Smooth muscle cell (in vitro differentiated cells): ENCODE measurements around the gene MAPRE2. TPM values are rescaled to one million over a fixed set of nuclear protein-coding genes. Genes with fewer than 3 reads are reported as not detected.
A peak's percentile ranks its signal among the peaks of the same experiment; 100 is the strongest.

ENCODE experiments used
- DNase-seq: peaks from one replicate; lab custom pipeline; 2025; ENCODE audit not compliant: unreplicated experiment; lab: John Stamatoyannopoulos, UW
- H2AFZ ChIP-seq: fragments of 200-600 bp; sonication (generic); 2 replicates; pipeline ENCODE4 v1.6.0; 2016; ENCODE audit warnings: antibody characterized with exemption, low read depth, mild to moderate bottlenecking
- H3F3A ChIP-seq: fragments of 200-600 bp; sonication (generic); 2 replicates; pipeline ENCODE4 v1.6.0; 2017; ENCODE audit warnings: antibody characterized with exemption, low read depth
- H3K27ac ChIP-seq: fragments of 200-600 bp; sonication (generic); 2 replicates; pipeline ENCODE4 v1.5.1; 2016; ENCODE audit warnings: low read depth, mild to moderate bottlenecking
- H3K27me3 ChIP-seq: fragments of 200-600 bp; sonication (generic); 2 replicates; pipeline ENCODE4 v1.6.1; 2016; ENCODE audit warnings: low read depth, mild to moderate bottlenecking
- H3K36me3 ChIP-seq: fragments of 200-600 bp; sonication (generic); 2 replicates; pipeline ENCODE4 v1.5.1; 2016; ENCODE audit warnings: low read depth
- H3K4me1 ChIP-seq: fragments of 200-600 bp; sonication (generic); 2 replicates; pipeline ENCODE4 v1.5.1; 2016; ENCODE audit warnings: low read depth
- H3K4me2 ChIP-seq: fragments of 200-600 bp; sonication (generic); 2 replicates; pipeline ENCODE4 v1.6.0; 2016; ENCODE audit warnings: mild to moderate bottlenecking
- H3K4me3 ChIP-seq: fragments of 200-600 bp; sonication (generic); 2 replicates; pipeline ENCODE4 v1.5.1; 2016; ENCODE audit warnings: mild to moderate bottlenecking
- H3K79me2 ChIP-seq: fragments of 200-600 bp; sonication (generic); 2 replicates; pipeline ENCODE4 v1.6.0; 2016; ENCODE audit warnings: low read depth, mild to moderate bottlenecking
- H3K9ac ChIP-seq: fragments of 200-600 bp; sonication (generic); 2 replicates; pipeline ENCODE4 v1.6.0; 2016; ENCODE audit warnings: low read depth
- H3K9me3 ChIP-seq: fragments of 200-600 bp; sonication (generic); replicated peaks from 2 replicates; pipeline ENCODE4 v1.5.1; 2016; ENCODE audit warnings: low read depth
- H4K20me1 ChIP-seq: fragments of 200-600 bp; sonication (generic); 2 replicates; pipeline ENCODE4 v1.6.0; 2016; ENCODE audit warnings: low read depth
- WGBS: methylation state at CpG from one replicate; pipeline ENCODE4 v1.1.7; 2016; ENCODE audit warnings: low lambda C conversion rate; 5-methylcytosine and 5-hydroxymethylcytosine counted together
- polyA plus RNA-seq: library from polyadenylated mRNA; unstranded; fragments of >200 nt; fragmentation: Nextera tagmentation; extraction: Ambion mirVana; gene quantifications from 2 replicates; pipeline ENCODE4 v1.2.1, GENCODE V29; 2016
- total RNA-seq: library from RNA; depleted of rRNA; stranded (reverse); fragments of >200 nt; gene quantifications from 2 replicates; pipeline ENCODE4 v1.2.3, GENCODE V29; 2014
- TF ChIP-seq, protein P1 (sequence below): fragments of 200-600 bp; sonication (generic); IDR thresholded peaks from 2 replicates; pipeline ENCODE4 v1.5.1; 2017; ENCODE audit warnings: borderline replicate concordance, mild to moderate bottlenecking, antibody characterized with exemption; ENCODE audit not compliant: insufficient read depth, poor library complexity, severe bottlenecking

Gene MAPRE2
- total RNA-seq (21.8 and 24.9 TPM in 2 replicates), polyA plus RNA-seq (10.5 and 11.2 TPM in 2 replicates)

DNA sequence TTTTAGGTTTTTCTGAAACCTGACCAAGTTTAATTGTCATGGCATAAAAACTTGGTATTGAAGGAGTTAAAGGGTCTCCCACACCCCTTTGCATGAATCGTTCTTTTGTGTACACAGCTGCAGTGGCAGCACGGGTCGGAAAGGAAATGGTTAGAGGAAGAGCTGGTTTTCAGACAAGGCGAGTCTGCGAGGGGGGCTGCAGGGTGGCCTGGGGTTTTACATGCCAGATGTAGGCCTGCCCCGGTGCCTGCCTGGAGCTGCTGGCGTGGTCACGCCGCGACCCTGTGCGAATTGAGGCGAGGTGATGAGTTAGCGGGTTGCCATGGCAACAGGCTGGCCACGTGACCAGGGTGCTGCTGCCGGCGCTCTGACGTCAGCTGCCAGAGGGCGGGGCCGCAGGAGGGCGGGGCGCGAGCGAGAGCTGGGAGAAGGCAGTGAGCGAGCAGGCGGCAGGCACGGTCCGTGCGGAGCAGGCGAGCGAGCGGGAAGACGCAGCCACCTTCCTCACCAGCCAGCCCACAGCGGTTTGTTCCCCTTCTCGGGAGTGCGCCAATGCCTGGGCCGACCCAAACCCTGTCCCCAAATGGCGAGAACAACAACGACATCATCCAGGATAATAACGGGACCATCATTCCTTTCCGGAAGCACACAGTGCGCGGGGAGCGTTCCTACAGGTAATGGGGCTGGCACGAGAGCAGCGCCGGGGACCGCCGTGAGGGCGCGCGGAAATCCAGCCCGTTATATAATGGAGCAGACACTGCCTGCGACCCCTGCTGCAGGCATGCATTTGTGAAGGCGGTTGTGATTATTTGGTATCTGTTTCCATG, at the start of gene MAPRE2:
Gene MAPRE2 (plus strand): TSS at position 426 of the 827 bp plus-strand sequence. CDS start 127 bp downstream, at position 553.
- peak; percentile 91 for DNase-seq
- H3K9me3 ChIP-seq = no peaks in the 10 kb centered on the region
- H3K36me3 ChIP-seq = no peaks in the 10 kb centered on the region
- H3K4me3 ChIP-seq = peak within 1 kb of the TSS; percentile 83
- H2AFZ ChIP-seq = peak within 1 kb of the TSS; percentile 92
- WGBS = under 1% methylated on average over 42 of the region's 54 CpGs
- H3K79me2 ChIP-seq = peaks cover 4% of the 10 kb centered on the region
- H4K20me1 ChIP-seq = no peaks in the 10 kb centered on the region
- H3K4me1 ChIP-seq = peaks cover 20% of the 10 kb centered on the region
- H3F3A ChIP-seq = peaks cover 5% of the 10 kb centered on the region
- H3K27me3 ChIP-seq = no peaks in the 10 kb centered on the region
- peak within 1 kb of the TSS; percentile 80 for H3K9ac ChIP-seq
- TF ChIP-seq, protein P1, sequence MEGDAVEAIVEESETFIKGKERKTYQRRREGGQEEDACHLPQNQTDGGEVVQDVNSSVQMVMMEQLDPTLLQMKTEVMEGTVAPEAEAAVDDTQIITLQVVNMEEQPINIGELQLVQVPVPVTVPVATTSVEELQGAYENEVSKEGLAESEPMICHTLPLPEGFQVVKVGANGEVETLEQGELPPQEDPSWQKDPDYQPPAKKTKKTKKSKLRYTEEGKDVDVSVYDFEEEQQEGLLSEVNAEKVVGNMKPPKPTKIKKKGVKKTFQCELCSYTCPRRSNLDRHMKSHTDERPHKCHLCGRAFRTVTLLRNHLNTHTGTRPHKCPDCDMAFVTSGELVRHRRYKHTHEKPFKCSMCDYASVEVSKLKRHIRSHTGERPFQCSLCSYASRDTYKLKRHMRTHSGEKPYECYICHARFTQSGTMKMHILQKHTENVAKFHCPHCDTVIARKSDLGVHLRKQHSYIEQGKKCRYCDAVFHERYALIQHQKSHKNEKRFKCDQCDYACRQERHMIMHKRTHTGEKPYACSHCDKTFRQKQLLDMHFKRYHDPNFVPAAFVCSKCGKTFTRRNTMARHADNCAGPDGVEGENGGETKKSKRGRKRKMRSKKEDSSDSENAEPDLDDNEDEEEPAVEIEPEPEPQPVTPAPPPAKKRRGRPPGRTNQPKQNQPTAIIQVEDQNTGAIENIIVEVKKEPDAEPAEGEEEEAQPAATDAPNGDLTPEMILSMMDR = no peak
- peak within 1 kb of the TSS; percentile 82 for H3K27ac ChIP-seq
- peak within 1 kb of the TSS; percentile 94 for H3K4me2 ChIP-seq

DNA sequence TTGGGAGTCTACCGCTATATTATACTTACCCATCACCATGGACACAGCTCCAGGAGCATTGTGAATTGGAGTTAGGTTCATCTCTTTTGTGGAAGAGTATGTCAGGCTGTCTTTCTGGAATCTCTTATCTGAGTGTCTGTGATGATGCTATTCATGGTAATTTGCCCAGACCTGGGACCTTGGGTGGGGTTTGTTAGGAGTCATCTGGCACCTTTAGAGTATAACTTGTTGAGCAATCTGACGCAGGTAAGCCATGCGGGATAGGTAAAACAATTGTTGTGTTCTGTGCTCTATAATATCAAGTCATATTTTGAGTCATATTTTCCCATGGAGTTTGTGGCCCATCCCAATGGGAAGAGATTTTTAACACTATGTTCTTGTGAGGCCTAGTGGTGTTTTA, 49.7 kb upstream of the MAPRE2 start:
- no peaks in the 10 kb centered on the region for H4K20me1 ChIP-seq
- H3K4me2 ChIP-seq = no peak overlapping the region
- H3K4me1 ChIP-seq = no peaks in the 10 kb centered on the region
- H3K27me3 ChIP-seq = no peaks in the 10 kb centered on the region
- H3K9ac ChIP-seq = no peak overlapping the region
- H3F3A ChIP-seq = no peaks in the 10 kb centered on the region
- no peak for DNase-seq
- no peak overlapping the region for H2AFZ ChIP-seq
- H3K79me2 ChIP-seq = no peaks in the 10 kb centered on the region
- H3K27ac ChIP-seq = peak overlapping the region; percentile 12
- TF ChIP-seq, protein P1 = no peak
- WGBS = 96% methylated on average over 3 of the region's 3 CpGs
- no peak overlapping the region for H3K4me3 ChIP-seq
- H3K9me3 ChIP-seq = no peaks in the 10 kb centered on the region
- no peaks in the 10 kb centered on the region for H3K36me3 ChIP-seq

DNA sequence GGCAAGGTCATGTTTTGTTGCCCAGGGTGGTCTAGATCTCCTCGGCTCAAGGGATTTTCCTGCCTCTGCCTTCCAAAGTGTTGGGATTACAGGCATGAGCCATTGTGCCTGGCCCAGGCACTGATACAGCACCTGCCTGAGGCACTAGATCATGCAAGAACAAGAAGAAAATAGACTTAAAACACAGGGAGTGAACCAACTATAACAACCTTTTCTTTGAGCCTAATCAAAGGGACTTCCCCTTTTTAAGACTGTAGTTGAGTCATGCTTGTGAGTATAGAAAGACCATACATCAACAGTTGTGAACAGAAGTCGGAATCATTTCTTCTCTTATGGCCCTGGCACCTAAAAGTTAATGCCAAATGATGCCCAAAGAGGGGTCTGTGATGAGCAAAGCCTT, 47.9 kb upstream of the MAPRE2 start:
- no peaks in the 10 kb centered on the region for H3K4me1 ChIP-seq
- H3K4me3 ChIP-seq = no peak overlapping the region
- H2AFZ ChIP-seq = no peak overlapping the region
- 87% methylated on average over 2 of the region's 2 CpGs for WGBS
- H3K27ac ChIP-seq = no peak overlapping the region
- H3K79me2 ChIP-seq = no peaks in the 10 kb centered on the region
- no peaks in the 10 kb centered on the region for H3F3A ChIP-seq
- H3K27me3 ChIP-seq = no peaks in the 10 kb centered on the region
- H3K9ac ChIP-seq = no peak overlapping the region
- no peaks in the 10 kb centered on the region for H3K36me3 ChIP-seq
- no peak overlapping the region for H3K4me2 ChIP-seq
- H4K20me1 ChIP-seq = no peaks in the 10 kb centered on the region
- no peaks in the 10 kb centered on the region for H3K9me3 ChIP-seq
- TF ChIP-seq, protein P1 = no peak
- no peak for DNase-seq
